Measurements from ENCODE around the gene THUMPD1.
"Not testable (repeated sequence)": the region's sequence is repeated elsewhere in the genome, so short reads cannot be mapped to it uniquely, and the experiment has no call there.

Gene THUMPD1

GRCh38 chr16:20696618-20697017 is 45.0 kb downstream of the THUMPD1 start:
- H3K36me3 Mint-ChIP-seq, result peaks cover 0 to 2% of the 10 kb centered on the region in 2 donors
- H3K4me3 Mint-ChIP-seq, result no peak overlapping the region
- no peak overlapping the region for H3K27ac Mint-ChIP-seq
- ATAC-seq (replicated peaks) (no peak), DNase-seq (no peak)
- H3K4me1 Mint-ChIP-seq, result peaks cover 8 to 26% of the 10 kb centered on the region in 2 donors
- H3K9me3 Mint-ChIP-seq, result peaks cover 0 to 1% of the 10 kb centered on the region in 2 donors
- no peaks in the 10 kb centered on the region for H3K27me3 Mint-ChIP-seq

GRCh38 chr16:20695024-20695423 is 46.6 kb downstream of the THUMPD1 start:
- Mint-ChIP-seq H3K27ac (no peak overlapping the region), H3K4me3 (no peak overlapping the region), H3K27me3 (no peaks in the 10 kb centered on the region), H3K9me3 (no peaks in the 10 kb centered on the region), H3K36me3 (peaks cover 0 to 2% of the 10 kb centered on the region in 2 donors), H3K4me1 (peaks cover 10 to 29% of the 10 kb centered on the region in 2 donors)
- no peak for ATAC-seq (replicated peaks)
- DNase-seq, result no peak

GRCh38 chr16:20694096-20694495 is 47.5 kb downstream of the THUMPD1 start:
- not testable (repeated sequence) for DNase-seq; H3K27me3 Mint-ChIP-seq; H3K9me3 Mint-ChIP-seq; ATAC-seq (replicated peaks); H3K27ac Mint-ChIP-seq; H3K36me3 Mint-ChIP-seq
- peaks cover 10 to 29% of the 10 kb centered on the region in 2 donors for H3K4me1 Mint-ChIP-seq
- peak overlapping the region in 1 of 2 donors; percentile 57 for H3K4me3 Mint-ChIP-seq

GRCh38 chr16:20689668-20690067 is 52.0 kb downstream of the THUMPD1 start:
- H3K4me3 Mint-ChIP-seq, result no peak overlapping the region
- ATAC-seq (replicated peaks) (no peak), DNase-seq (no peak)
- H3K9me3 Mint-ChIP-seq, result peaks cover 3 to 4% of the 10 kb centered on the region in 2 donors
- no peaks in the 10 kb centered on the region for H3K27me3 Mint-ChIP-seq
- peaks cover 11 to 32% of the 10 kb centered on the region in 2 donors for H3K4me1 Mint-ChIP-seq
- H3K27ac Mint-ChIP-seq, result no peak overlapping the region
- H3K36me3 Mint-ChIP-seq, result peaks cover 6 to 11% of the 10 kb centered on the region in 2 donors

- Mint-ChIP-seq H3K9me3 (peaks cover 3 to 4% of the 10 kb centered on the region in 2 donors), H3K27me3 (no peaks in the 10 kb centered on the region), H3K27ac (peak overlapping the region; percentile 90), H3K4me1 (peaks cover 20 to 21% of the 10 kb centered on the region in 2 donors), H3K4me3 (peak overlapping the region; percentile 52 to 61), H3K36me3 (peaks cover 12 to 18% of the 10 kb centered on the region in 2 donors)
- DNase-seq (no peak), ATAC-seq (replicated peaks) (peak; percentile 76 to 81)
Observed at GRCh38 chr16:20683812-20684211, 57.8 kb downstream of the THUMPD1 start.
